A673 (cell line): ENCODE data around the gene TMEM238. TPM values are rescaled to one million over a fixed set of nuclear protein-coding genes. Genes with fewer than 3 reads are reported as not detected.
"Not testable (repeated sequence)": the region's sequence is repeated elsewhere in the genome, so short reads cannot be mapped to it uniquely, and the experiment has no call there.

Experiments
- BruUV-seq: library from RNA; stranded (reverse); fragments of 400-500 nt; replicated peaks from 2 replicates; lab custom pipeline; 2021; lab: Mats Ljungman, UMichigan
- CTCF ChIA-PET: fragments of 300-600 bp; sonication (Branson Sonifier 250); formaldehyde crosslinking; loops from one replicate; lab custom pipeline; 2022; ENCODE audit warnings: antibody characterized with exemption; lab: Charles Lee
- POLR2A ChIA-PET: fragments of 300-600 bp; sonication (Branson Sonifier 250); formaldehyde crosslinking; loops from one replicate; lab custom pipeline; 2022; ENCODE audit warnings: antibody characterized with exemption; ENCODE audit not compliant: low non-redundant PET; lab: Charles Lee
- DNase-seq: peaks from one replicate; pipeline ENCODE4 v3.0.0-alpha.2; 2015; ENCODE audit warnings: low spot score
- H3K27ac ChIP-seq: fragments of 200-600 bp; sonication (generic); 2 replicates; pipeline ENCODE4 v1.5.1; 2016; ENCODE audit warnings: mixed run types, low read depth, mild to moderate bottlenecking, mixed read lengths, antibody characterized with exemption, low read length; ENCODE audit not compliant: poor library complexity, severe bottlenecking
- H3K27me3 ChIP-seq: fragments of 200-600 bp; sonication (generic); replicated peaks from 2 replicates; pipeline ENCODE4 v1.6.1; 2017; ENCODE audit warnings: mixed run types, low read depth, mild to moderate bottlenecking, mixed read lengths, antibody characterized with exemption, low read length; ENCODE audit not compliant: insufficient read depth, poor library complexity
- H3K36me3 ChIP-seq: fragments of 200-600 bp; sonication (generic); 2 replicates; pipeline ENCODE4 v1.6.1; 2016; ENCODE audit warnings: mixed run types, mild to moderate bottlenecking, mixed read lengths, antibody characterized with exemption, low read length; ENCODE audit not compliant: insufficient read depth, poor library complexity, severe bottlenecking
- H3K4me1 ChIP-seq: fragments of 200-600 bp; sonication (generic); 2 replicates; pipeline ENCODE4 v1.6.1; 2017; ENCODE audit warnings: mixed run types, mild to moderate bottlenecking, mixed read lengths, antibody characterized with exemption, low read length; ENCODE audit not compliant: insufficient read depth, poor library complexity, severe bottlenecking
- H3K4me3 ChIP-seq: fragments of 200-600 bp; sonication (generic); 2 replicates; pipeline ENCODE4 v1.5.1; 2016; ENCODE audit warnings: low read depth, mixed run types, mild to moderate bottlenecking, mixed read lengths, low read length; ENCODE audit not compliant: poor library complexity, severe bottlenecking
- H3K9me3 ChIP-seq: fragments of 200-600 bp; sonication (generic); 2 replicates; pipeline ENCODE4 v1.6.1; 2016; ENCODE audit warnings: mixed run types, low read depth, mild to moderate bottlenecking, mixed read lengths, antibody characterized with exemption, low read length; ENCODE audit not compliant: poor library complexity, severe bottlenecking
- CTCF ChIP-seq: fragments of 300-800, 200-600 bp; sonication (generic); conservative IDR thresholded peaks from 2 replicates; pipeline ENCODE4 v1.5.1; 2017; ENCODE audit warnings: low read depth, mild to moderate bottlenecking, antibody characterized with exemption, low read length, moderate library complexity, mixed read lengths
- EZH2 ChIP-seq: fragments of 200-600 bp; sonication (generic); IDR thresholded peaks from 2 replicates; pipeline ENCODE4 v1.6.1; 2017; ENCODE audit warnings: borderline replicate concordance, low read depth, mild to moderate bottlenecking, mixed read lengths, antibody characterized with exemption, low read length; ENCODE audit not compliant: poor library complexity, severe bottlenecking
- intact Hi-C: fragments of 100-400 bp; cut with micrococcal nuclease; formaldehyde crosslinking; loops from one replicate; pipeline ENCODE4 v1.10.0; 2022; ENCODE audit not compliant: unreplicated experiment
- total RNA-seq: library from RNA; stranded (reverse); gene quantifications from 2 replicates; pipeline ENCODE4 v1.2.3, GENCODE V29; 2021

Gene TMEM238
- total RNA-seq, 1 experiment from 2014 or later, result 0.69 TPM

GRCh38 chr19:55419103-55419502 is 35.0 kb upstream of the TMEM238 start:
- no peaks in the 10 kb centered on the region for H3K27me3 ChIP-seq
- TF ChIP-seq CTCF, result no peak
- TF ChIP-seq EZH2, result no peak
- no peaks in the 10 kb centered on the region for H3K9me3 ChIP-seq
- H3K27ac ChIP-seq, result no peak overlapping the region
- no TSS peak for BruUV-seq
- no peaks in the 10 kb centered on the region for H3K4me1 ChIP-seq
- intact Hi-C loops, result loop anchor here (5.0 kb wide), 1 partner anchor 127 kb away; no protein-coding TSS in a partner anchor
- H3K4me3 ChIP-seq, result no peak overlapping the region
- POLR2A ChIA-PET, result no interaction called here
- CTCF ChIA-PET, result interaction anchor here (0.6 to 1.6 kb wide), 4 partner anchors 206 to 278 kb away, joined by 3 to 11 read pairs (median 8); no protein-coding TSS in a partner anchor
- no peaks in the 10 kb centered on the region for H3K36me3 ChIP-seq
- no peak for DNase-seq

DNA sequence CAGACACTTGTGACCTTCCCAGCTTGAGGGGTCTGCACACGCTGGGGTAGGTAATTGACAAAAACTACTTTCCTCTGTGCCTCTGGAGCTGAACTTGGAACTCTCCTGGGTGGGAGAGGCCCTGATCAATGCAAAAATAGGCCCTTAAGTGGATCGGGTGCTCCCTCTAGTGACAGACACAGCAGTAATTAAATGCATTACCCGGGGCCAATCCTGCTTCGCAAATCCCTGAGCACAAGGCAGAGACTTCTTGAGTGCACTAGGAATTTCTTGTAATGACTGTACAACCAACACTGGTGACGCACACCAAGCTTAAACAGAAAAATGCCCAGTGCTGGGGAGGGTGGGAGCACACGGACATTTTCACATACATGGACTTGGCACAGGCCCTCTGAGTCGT is 34.1 kb upstream of the TMEM238 start:
- Histone ChIP-seq H3K36me3 (no peaks in the 10 kb centered on the region), H3K27ac (no peak overlapping the region), H3K4me1 (no peaks in the 10 kb centered on the region), H3K4me3 (no peak overlapping the region), H3K9me3 (no peaks in the 10 kb centered on the region), H3K27me3 (no peaks in the 10 kb centered on the region)
- CTCF ChIA-PET, result interaction anchor here (0.5 to 1.6 kb wide), 5 partner anchors 11 to 277 kb away, joined by 3 to 11 read pairs (median 7); partner anchors contain the start of gene UBE2S
- intact Hi-C loops, result loop anchor here (1.0 to 5.0 kb wide), 2 partner anchors 126 to 277 kb away; no protein-coding TSS in a partner anchor
- TF ChIP-seq EZH2 (no peak), CTCF (peak; percentile 85)
- DNase-seq, result peak; percentile 87
- BruUV-seq, result no TSS peak
- POLR2A ChIA-PET, result no interaction called here

GRCh38 chr19:55410168-55410567 is 26.1 kb upstream of the TMEM238 start:
- peaks cover 17% of the 10 kb centered on the region for H3K36me3 ChIP-seq
- DNase-seq, result no peak
- H3K27me3 ChIP-seq, result no peaks in the 10 kb centered on the region
- intact Hi-C loops, result no loop called here
- POLR2A ChIA-PET, result no interaction called here
- no peak for TF ChIP-seq EZH2
- no peak for TF ChIP-seq CTCF
- BruUV-seq, result no TSS peak
- H3K4me1 ChIP-seq, result peaks cover 11% of the 10 kb centered on the region
- H3K4me3 ChIP-seq, result no peak overlapping the region
- no peaks in the 10 kb centered on the region for H3K9me3 ChIP-seq
- H3K27ac ChIP-seq, result no peak overlapping the region
- CTCF ChIA-PET, result no interaction called here

DNA sequence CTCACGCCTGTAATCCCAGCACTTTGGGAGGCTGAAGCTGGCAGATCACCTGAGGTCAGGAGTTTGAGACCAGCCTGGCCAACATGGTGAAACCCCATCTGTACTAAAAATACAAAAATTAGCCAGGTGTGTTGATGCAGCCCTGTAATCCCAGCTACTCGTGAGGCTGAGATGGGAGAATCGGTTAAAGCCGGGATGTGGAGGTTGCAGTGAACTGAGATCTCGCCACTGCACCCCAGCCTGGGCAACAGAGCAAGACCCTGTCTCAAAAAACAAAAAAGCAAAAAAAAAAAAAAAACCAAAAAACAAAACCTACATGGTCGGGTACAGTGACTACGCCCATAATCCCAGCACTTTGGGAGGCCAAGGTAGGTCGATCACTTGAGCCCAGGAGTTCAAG is 25.1 kb upstream of the TMEM238 start:
- DNase-seq, H3K9me3 ChIP-seq, BruUV-seq, H3K27me3 ChIP-seq, H3K4me3 ChIP-seq, CTCF ChIA-PET, POLR2A ChIA-PET: not testable (repeated sequence)
- Histone ChIP-seq H3K4me1 (peaks cover 18% of the 10 kb centered on the region), H3K36me3 (peaks cover 26% of the 10 kb centered on the region), H3K27ac (peak overlapping the region; percentile 100)
- intact Hi-C loops, result loop anchor here (5.0 kb wide), 1 partner anchor 193 kb away; the partner anchor contains the start of gene ZNF524
